ENCODE measurements around the gene NHS.

Gene NHS

GRCh38 chrX:17732138-17732783, 357.3 kb downstream of the NHS start:
- H3K27me3 ChIP-seq, result peaks cover 89% of the 10 kb centered on the region
- no peaks in the 10 kb centered on the region for H3K4me1 ChIP-seq
- H3K36me3 ChIP-seq, result no peaks in the 10 kb centered on the region
- no peak overlapping the region for H3K4me3 ChIP-seq
- no peak overlapping the region for H3K27ac ChIP-seq
- TF ChIP-seq Cebpa-rat (IDR thresholded peaks at IDR 0.05), result no peak
- H3K9me3 ChIP-seq, result no peaks in the 10 kb centered on the region
- H3K4me2 ChIP-seq, result no peak overlapping the region
- H4K20me1 ChIP-seq, result peaks cover 8% of the 10 kb centered on the region; the same call in 1 of the 2 replicates
- no peak overlapping the region for H3K9ac ChIP-seq

DNA sequence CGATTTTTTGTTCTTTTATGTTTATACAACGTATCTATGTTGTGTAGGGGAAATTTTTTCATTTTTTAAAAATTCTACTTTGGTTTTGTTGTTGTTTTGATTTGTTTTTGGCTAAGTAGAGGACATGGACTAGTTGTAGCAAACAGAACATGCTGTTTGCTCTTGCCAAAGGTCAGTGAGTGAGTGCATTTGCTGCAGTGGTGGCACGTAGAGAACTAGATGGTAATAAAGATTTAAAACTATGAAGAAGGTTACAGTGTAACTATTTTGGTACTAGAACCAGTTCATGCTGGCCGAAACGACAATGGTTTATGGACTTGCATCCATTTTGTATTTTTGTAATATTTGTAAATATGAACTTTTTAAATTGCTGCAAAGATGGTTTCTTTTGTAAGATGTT, 360.4 kb downstream of the NHS start:
- Histone ChIP-seq H3K27me3 (peaks cover 90% of the 10 kb centered on the region), H3K4me3 (no peak overlapping the region), H3K36me3 (no peaks in the 10 kb centered on the region), H3K9ac (no peak overlapping the region), H3K4me1 (peaks cover 14% of the 10 kb centered on the region), H3K4me2 (no peak overlapping the region), H4K20me1 (peaks cover 28% of the 10 kb centered on the region), H3K27ac (no peak overlapping the region), H3K9me3 (no peaks in the 10 kb centered on the region)
- no peak for TF ChIP-seq Cebpa-rat (IDR thresholded peaks at IDR 0.05)

DNA sequence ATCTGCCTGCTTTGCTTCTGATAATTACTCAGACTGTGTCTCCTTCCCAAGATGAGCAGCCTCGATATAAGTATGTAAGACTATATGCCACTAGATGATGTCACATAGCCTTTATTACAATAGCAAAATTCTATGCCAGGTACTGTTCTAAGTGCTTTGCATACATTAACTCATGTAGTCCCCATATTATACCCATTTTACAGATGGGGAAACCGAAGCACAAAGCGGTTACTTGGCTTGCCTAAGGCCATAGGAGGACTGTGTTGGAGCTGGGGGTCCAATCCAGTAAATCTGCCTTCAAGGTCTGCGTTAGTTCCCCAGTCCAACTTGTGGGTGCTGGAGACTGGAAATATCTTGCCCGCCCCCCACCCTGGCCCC, 361.5 kb downstream of the NHS start:
- Histone ChIP-seq H4K20me1 (peaks cover 36% of the 10 kb centered on the region), H3K4me3 (no peak overlapping the region), H3K9me3 (no peaks in the 10 kb centered on the region), H3K4me1 (peaks cover 14% of the 10 kb centered on the region), H3K4me2 (no peak overlapping the region), H3K9ac (no peak overlapping the region), H3K27ac (no peak overlapping the region), H3K27me3 (peaks cover 90% of the 10 kb centered on the region), H3K36me3 (no peaks in the 10 kb centered on the region)
- no peak for TF ChIP-seq Cebpa-rat (IDR thresholded peaks at IDR 0.05)

- H3K9ac ChIP-seq, result no peak within 1 kb of the TSS
- no peak within 1 kb of the TSS for H3K27ac ChIP-seq
- H3K27me3 ChIP-seq, result peaks cover 90% of the 10 kb centered on the region
- H3K4me2 ChIP-seq, result peak within 1 kb of the TSS; percentile 72
- peaks cover 33% of the 10 kb centered on the region for H4K20me1 ChIP-seq
- peaks cover 14% of the 10 kb centered on the region for H3K4me1 ChIP-seq
- no peaks in the 10 kb centered on the region for H3K36me3 ChIP-seq
- no peak for TF ChIP-seq Cebpa-rat (IDR thresholded peaks at IDR 0.05)
- no peaks in the 10 kb centered on the region for H3K9me3 ChIP-seq
- peak within 1 kb of the TSS; percentile 55 for H3K4me3 ChIP-seq
Observed at GRCh38 chrX:17736856-17737709, 362.1 kb downstream of the NHS start, which contains the start of gene SCML1. SCML1 (plus strand) TSS chrX:17737493; CDS start chrX:17744187, 6,694 bp downstream.

DNA sequence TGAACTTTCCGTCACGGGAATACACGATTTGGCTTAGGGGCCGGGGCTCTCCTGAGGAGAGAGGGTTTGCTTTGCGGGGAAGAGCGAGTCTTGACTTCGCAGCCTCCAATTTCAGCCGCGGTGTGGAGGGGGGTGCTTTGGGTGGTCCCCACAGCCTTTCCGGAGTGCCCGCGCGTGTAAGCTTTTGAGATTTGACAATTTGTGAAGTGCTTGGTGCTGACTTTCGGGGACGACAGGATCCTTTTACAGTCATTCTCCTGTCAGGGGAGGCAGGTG, 362.6 kb downstream of the NHS start:
- H3K9ac ChIP-seq, result no peak overlapping the region
- peak overlapping the region; percentile 72 for H3K4me2 ChIP-seq
- H3K27ac ChIP-seq, result no peak overlapping the region
- H3K36me3 ChIP-seq, result no peaks in the 10 kb centered on the region
- peaks cover 29% of the 10 kb centered on the region for H4K20me1 ChIP-seq
- TF ChIP-seq Cebpa-rat (IDR thresholded peaks at IDR 0.05), result no peak
- no peaks in the 10 kb centered on the region for H3K9me3 ChIP-seq
- peaks cover 14% of the 10 kb centered on the region for H3K4me1 ChIP-seq
- peaks cover 91% of the 10 kb centered on the region for H3K27me3 ChIP-seq
- H3K4me3 ChIP-seq, result peak overlapping the region; percentile 55

DNA sequence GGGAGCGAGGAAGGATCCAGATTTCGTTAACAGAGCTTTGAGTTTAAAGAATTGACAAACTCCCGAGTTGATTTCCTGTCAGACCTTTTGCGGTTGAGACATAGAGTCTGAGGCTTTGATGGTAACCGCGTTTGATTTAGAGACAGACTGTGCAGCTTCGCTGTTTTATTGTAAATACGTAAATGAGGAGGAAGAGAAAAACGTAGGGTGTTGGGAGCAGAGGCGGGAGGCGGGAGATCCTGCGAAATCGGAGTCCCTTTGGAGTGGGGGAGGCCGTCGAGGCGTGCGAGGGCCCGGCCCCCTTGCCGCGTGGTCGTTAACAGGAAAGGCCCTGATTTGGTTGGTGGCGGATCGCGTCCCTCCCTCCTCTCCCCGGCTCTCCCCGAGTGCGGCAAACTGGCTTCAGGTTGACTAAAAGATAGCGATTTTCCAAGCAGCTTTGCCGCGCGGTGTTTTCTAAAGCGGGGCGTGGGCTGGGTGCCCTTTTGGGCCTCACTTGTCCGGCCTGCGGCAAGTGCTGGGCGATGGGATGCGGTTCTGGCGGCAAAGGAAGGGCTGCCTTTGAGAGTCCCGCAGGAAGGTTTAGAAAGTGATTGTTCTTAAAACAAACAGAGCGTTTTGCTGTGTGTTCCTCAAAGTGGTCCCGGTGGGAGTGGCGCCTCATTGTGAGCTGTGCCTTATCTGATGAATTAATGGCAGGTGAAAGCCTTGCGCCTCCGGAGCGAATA, 363.1 kb downstream of the NHS start:
- Histone ChIP-seq H3K9ac (no peak overlapping the region), H3K4me1 (peaks cover 14% of the 10 kb centered on the region), H4K20me1 (peaks cover 29% of the 10 kb centered on the region), H3K9me3 (no peaks in the 10 kb centered on the region), H3K4me3 (peak overlapping the region; percentile 55), H3K27me3 (peaks cover 94% of the 10 kb centered on the region), H3K4me2 (peak overlapping the region; percentile 72), H3K27ac (no peak overlapping the region), H3K36me3 (no peaks in the 10 kb centered on the region)
- TF ChIP-seq Cebpa-rat (IDR thresholded peaks at IDR 0.05), result no peak

- Histone ChIP-seq H3K27ac (no peak overlapping the region), H3K9ac (no peak overlapping the region), H3K4me3 (peak overlapping the region; percentile 55), H3K27me3 (peaks cover 96% of the 10 kb centered on the region), H3K36me3 (no peaks in the 10 kb centered on the region), H3K4me1 (peaks cover 14% of the 10 kb centered on the region), H3K4me2 (peak overlapping the region; percentile 72), H3K9me3 (no peaks in the 10 kb centered on the region), H4K20me1 (peaks cover 29% of the 10 kb centered on the region)
- TF ChIP-seq Cebpa-rat (IDR thresholded peaks at IDR 0.05), result no peak
Observed at GRCh38 chrX:17738737-17739535, 363.9 kb downstream of the NHS start.

- Histone ChIP-seq H4K20me1 (peaks cover 29% of the 10 kb centered on the region), H3K27me3 (peaks cover 84% of the 10 kb centered on the region), H3K9me3 (no peaks in the 10 kb centered on the region), H3K4me1 (peaks cover 14% of the 10 kb centered on the region), H3K36me3 (no peaks in the 10 kb centered on the region), H3K4me2 (no peak overlapping the region), H3K9ac (no peak overlapping the region), H3K4me3 (no peak overlapping the region), H3K27ac (no peak overlapping the region)
- TF ChIP-seq Cebpa-rat (IDR thresholded peaks at IDR 0.05), result no peak
Observed at GRCh38 chrX:17740137-17741122, 365.4 kb downstream of the NHS start.
